Spinal cord (tissue), 10 donors: ENCODE data around the gene REPS2. TPM values are rescaled to one million over a fixed set of nuclear protein-coding genes. Genes with fewer than 3 reads are reported as not detected.

ENCODE experiments used
- DNase-seq, 6 donors: peaks; one replicate each; pipeline versions ENCODE4 v3.0.0 to v3.0.0-alpha.2; 2013 to 2015; ENCODE audit warnings: low spot score in 6 of 6, low read depth in 4 of 6
- H3K27ac ChIP-seq: one replicate; pipeline ENCODE4 v1.5.1; 2013; ENCODE audit warnings: low read depth, low read length, control low read depth
- H3K27me3 ChIP-seq: one replicate; pipeline ENCODE4 v1.6.1; 2013; ENCODE audit warnings: low read length; ENCODE audit not compliant: control insufficient read depth, insufficient read depth
- H3K36me3 ChIP-seq: one replicate; pipeline ENCODE4 v1.6.1; 2013; ENCODE audit warnings: low read length; ENCODE audit not compliant: control insufficient read depth, insufficient read depth
- H3K4me1 ChIP-seq: one replicate; pipeline ENCODE4 v1.6.1; 2013; ENCODE audit warnings: low read length; ENCODE audit not compliant: control insufficient read depth, insufficient read depth
- H3K4me3 ChIP-seq: one replicate; pipeline ENCODE4 v1.5.1; 2013; ENCODE audit warnings: low read depth, low read length, control low read depth
- H3K9me3 ChIP-seq: one replicate; pipeline ENCODE4 v1.6.1; 2013; ENCODE audit warnings: low read length; ENCODE audit not compliant: control insufficient read depth, insufficient read depth
- WGBS: methylation state at CpG from one replicate; pipeline ENCODE4 v1.1.5; 2013; ENCODE audit warnings: missing lambda C conversion rate; ENCODE audit not compliant: insufficient coverage; 5-methylcytosine and 5-hydroxymethylcytosine counted together
- long read RNA-seq, 4 donors: transcript quantifications; one replicate each; lab custom pipeline, GENCODE V29; 2026
- polyA plus RNA-seq, 2 donors: library from polyadenylated mRNA; unstranded; fragments of 120-200 nt; gene quantifications; one replicate each; pipeline ENCODE4 v1.2.1, GENCODE V29; 2013; ENCODE audit not compliant: insufficient read length in 2 of 2
- total RNA-seq, 2 donors: library from RNA; depleted of rRNA in 1 of 2; stranded (reverse); fragments of 120-200 nt in 1 of 2; fragments of >200 nt in 1 of 2; gene quantifications; one replicate each; pipeline versions ENCODE4 v1.2.3 to v1.2.4, GENCODE V29; 2013 to 2014
- donor health status: healthy.

The REPS2 gene
- 10 to 100 TPM; 35.1 to 61.1 TPM for total RNA-seq
- 10 to 100 TPM; 13.4 to 17.2 TPM for polyA plus RNA-seq
- long read RNA-seq, donor 1, partial matches to known transcripts, result 0 of 1 reads
- long read RNA-seq, donor 1, other reads (novel, unspliced or antisense), result 0 of 1 reads
- long read RNA-seq, donor 2, partial matches to known transcripts, result 0 of 2 reads
- long read RNA-seq, donor 2, other reads (novel, unspliced or antisense), result 0 of 2 reads
- long read RNA-seq, donor 3, partial matches to known transcripts, result 0 of 1 reads
- long read RNA-seq, donor 3, other reads (novel, unspliced or antisense), result 0 of 1 reads
- long read RNA-seq, donor 4, partial matches to known transcripts, result 0 of 4 reads
- long read RNA-seq, donor 4, other reads (novel, unspliced or antisense), result 0 of 4 reads

DNA sequence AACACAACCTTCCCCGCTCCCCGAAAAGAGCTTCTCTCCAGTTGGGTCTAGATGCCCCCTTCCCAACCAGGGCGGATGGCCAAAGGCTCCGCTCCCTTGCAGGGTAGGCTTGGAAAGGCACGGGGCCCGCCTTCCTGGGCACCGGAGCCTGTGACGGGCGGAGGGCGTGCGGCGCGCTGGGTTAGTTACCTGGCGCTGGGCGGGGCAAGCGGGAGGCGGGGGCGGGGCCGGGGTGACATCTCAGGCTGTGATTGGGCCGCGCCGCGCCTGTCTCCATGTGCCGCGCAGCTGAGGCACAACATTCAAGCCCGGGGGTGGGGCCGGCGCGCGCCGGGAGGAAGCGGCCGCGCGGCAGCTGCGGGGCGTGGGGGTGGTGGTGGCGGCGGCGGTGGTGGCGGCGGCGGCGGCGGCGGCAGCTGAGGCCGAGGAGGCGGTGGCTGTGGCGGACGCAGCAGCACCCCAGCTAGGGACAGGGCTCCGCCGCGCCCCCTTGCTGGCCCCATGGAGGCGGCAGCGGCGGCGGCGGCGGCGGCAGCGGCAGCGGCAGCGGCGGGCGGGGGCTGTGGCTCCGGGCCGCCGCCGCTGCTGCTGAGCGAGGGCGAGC, at the start of gene REPS2:
Gene REPS2, plus strand, starts transcription at position 298 of the 604 bp plus-strand sequence. Its CDS starts 204 bp downstream, at position 502.
- WGBS, result 11% methylated on average over 58 of the region's 71 CpGs
- H3K27me3 ChIP-seq, result peaks cover 23% of the 10 kb centered on the region
- peak in 5 of 6 donors; percentile 48 to 92 (median 55) for DNase-seq
- no peaks in the 10 kb centered on the region for H3K36me3 ChIP-seq
- H3K27ac ChIP-seq, result peak within 1 kb of the TSS; percentile 33
- peaks cover 2% of the 10 kb centered on the region for H3K9me3 ChIP-seq
- H3K4me1 ChIP-seq, result peaks cover 8% of the 10 kb centered on the region
- H3K4me3 ChIP-seq, result peak within 1 kb of the TSS; percentile 59

- H3K27me3 ChIP-seq, result peaks cover 39% of the 10 kb centered on the region
- no peaks in the 10 kb centered on the region for H3K36me3 ChIP-seq
- H3K4me3 ChIP-seq, result no peak overlapping the region
These were observed 49.0 kb upstream of the REPS2 start for GRCh38 chrX:16897445-16897844.

GRCh38 chrX:16903274-16904022, 43.0 kb upstream of the REPS2 start:
- H3K9me3 ChIP-seq, result no peaks in the 10 kb centered on the region
- no peak overlapping the region for H3K27ac ChIP-seq
- no peaks in the 10 kb centered on the region for H3K36me3 ChIP-seq
- WGBS, result no CpG with 5 or more reads among the region's 8 CpGs
- DNase-seq, result peak in 1 of 6 donors; percentile 3
- no peak overlapping the region for H3K4me3 ChIP-seq
- H3K4me1 ChIP-seq, result no peaks in the 10 kb centered on the region
- H3K27me3 ChIP-seq, result peaks cover 26% of the 10 kb centered on the region

More at GRCh38 chrX:16897445-16897844, 49.0 kb upstream of the REPS2 start:
- Histone ChIP-seq H3K9me3 (no peaks in the 10 kb centered on the region), H3K27ac (no peak overlapping the region), H3K4me1 (no peaks in the 10 kb centered on the region)
- no peak for DNase-seq
- WGBS, result 83% methylated on average over 2 of the region's 2 CpGs

GRCh38 chrX:16910376-16910775, 36.1 kb upstream of the REPS2 start:
- WGBS, result 71% methylated on average over 1 of the region's 1 CpG
- no peaks in the 10 kb centered on the region for H3K36me3 ChIP-seq

DNA sequence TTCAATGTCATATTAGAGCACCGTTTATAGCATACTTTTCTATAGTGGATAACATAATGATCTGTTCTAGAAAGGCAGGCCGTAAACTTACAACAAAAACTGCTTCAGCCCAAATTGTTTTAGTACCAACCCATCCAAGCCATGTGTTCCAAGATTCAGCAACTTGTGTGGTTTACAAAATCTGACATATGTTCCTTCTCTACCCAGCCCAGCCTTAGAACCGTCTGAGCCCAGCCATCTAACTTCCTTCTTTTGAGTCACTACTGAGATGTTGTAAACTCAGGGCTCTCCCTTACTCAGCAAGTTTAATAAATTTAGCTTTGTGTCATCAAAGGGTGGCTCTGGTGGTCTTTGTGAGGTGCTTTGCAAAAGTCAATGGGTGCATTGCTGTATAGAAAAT, 32.4 kb upstream of the REPS2 start:
- no CpG with 5 or more reads among the region's 3 CpGs for WGBS
- Histone ChIP-seq H3K36me3 (no peaks in the 10 kb centered on the region), H3K4me3 (no peak overlapping the region), H3K27ac (no peak overlapping the region), H3K9me3 (no peaks in the 10 kb centered on the region), H3K27me3 (peaks cover 32% of the 10 kb centered on the region), H3K4me1 (no peaks in the 10 kb centered on the region)
- no peak for DNase-seq

More at GRCh38 chrX:16910376-16910775, 36.1 kb upstream of the REPS2 start:
- DNase-seq, result no peak
- H3K27ac ChIP-seq, result no peak overlapping the region
- peaks cover 24% of the 10 kb centered on the region for H3K27me3 ChIP-seq
- no peaks in the 10 kb centered on the region for H3K9me3 ChIP-seq
- H3K4me3 ChIP-seq, result no peak overlapping the region
- H3K4me1 ChIP-seq, result no peaks in the 10 kb centered on the region

DNA sequence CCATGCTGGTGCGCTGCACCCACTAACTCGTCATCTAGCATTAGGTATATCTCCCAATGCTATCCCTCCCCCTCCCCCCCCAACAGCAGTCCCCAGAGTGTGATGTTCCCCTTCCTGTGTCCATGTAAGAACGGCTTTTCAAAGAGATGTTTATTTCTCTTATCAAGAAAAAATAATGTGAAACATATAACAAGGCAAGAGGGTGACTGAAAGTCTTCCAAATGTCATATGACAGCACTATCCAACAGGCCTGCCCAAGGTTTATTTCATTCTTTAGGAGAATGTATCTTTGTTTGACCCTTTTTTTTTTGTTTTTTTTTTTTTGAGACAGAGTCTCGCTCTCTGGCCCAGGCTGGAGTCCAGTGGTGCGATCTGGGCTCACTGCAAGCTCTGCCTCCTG, 29.9 kb upstream of the REPS2 start:
- Histone ChIP-seq H3K27ac (no peak overlapping the region), H3K27me3 (peaks cover 37% of the 10 kb centered on the region), H3K4me1 (no peaks in the 10 kb centered on the region), H3K36me3 (no peaks in the 10 kb centered on the region), H3K9me3 (no peaks in the 10 kb centered on the region), H3K4me3 (no peak overlapping the region)
- 82% methylated on average over 2 of the region's 5 CpGs for WGBS
- no peak for DNase-seq

DNA sequence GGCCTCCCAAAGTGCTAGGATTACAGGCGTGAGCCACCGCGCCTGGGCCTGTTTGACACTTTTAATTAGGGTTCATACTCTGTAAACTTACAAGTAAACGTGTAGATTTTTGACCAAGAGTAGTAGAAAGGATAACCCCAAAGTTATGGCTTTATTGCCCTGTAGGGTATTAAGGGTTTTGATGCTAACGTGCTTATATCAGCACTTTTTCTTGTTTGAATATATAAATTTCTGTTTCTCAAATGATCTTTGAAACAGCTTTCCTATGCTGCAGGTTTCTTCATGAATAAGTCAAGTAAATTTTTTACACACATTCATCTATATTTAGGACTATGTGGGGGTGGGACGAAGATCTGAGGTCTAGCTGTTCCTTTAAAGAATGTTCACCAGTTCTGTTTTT, 29.3 kb upstream of the REPS2 start:
- Histone ChIP-seq H3K9me3 (no peaks in the 10 kb centered on the region), H3K4me3 (no peak overlapping the region), H3K4me1 (no peaks in the 10 kb centered on the region), H3K27ac (no peak overlapping the region), H3K36me3 (no peaks in the 10 kb centered on the region), H3K27me3 (peaks cover 32% of the 10 kb centered on the region)
- DNase-seq, result no peak
- WGBS, result no CpG with 5 or more reads among the region's 6 CpGs

- Histone ChIP-seq H3K36me3 (no peaks in the 10 kb centered on the region), H3K27ac (no peak overlapping the region), H3K4me3 (no peak overlapping the region), H3K9me3 (no peaks in the 10 kb centered on the region), H3K4me1 (no peaks in the 10 kb centered on the region), H3K27me3 (peaks cover 28% of the 10 kb centered on the region)
- DNase-seq, result no peak
These were observed 27.5 kb upstream of the REPS2 start for GRCh38 chrX:16918979-16919378.

DNA sequence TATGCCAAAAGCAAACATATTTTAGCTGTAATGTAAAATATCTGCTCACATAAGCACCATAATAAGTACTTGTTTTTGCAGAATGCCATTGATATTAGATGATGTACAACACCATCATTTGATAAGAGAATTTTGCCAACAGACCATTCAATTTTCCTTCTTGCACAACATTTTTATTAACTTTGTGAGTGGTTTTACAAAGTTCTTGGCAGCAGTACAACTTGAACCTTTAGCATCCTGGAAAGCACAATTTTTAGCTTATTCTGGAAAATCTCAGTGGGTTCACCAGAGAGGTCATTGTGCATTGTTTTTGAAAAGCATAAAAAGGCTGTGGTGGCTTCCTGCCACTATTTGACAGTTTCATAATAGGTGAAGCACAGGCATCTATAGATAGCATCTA, 26.4 kb upstream of the REPS2 start:
- no peaks in the 10 kb centered on the region for H3K9me3 ChIP-seq
- no peaks in the 10 kb centered on the region for H3K36me3 ChIP-seq
- no peak overlapping the region for H3K27ac ChIP-seq
- peaks cover 23% of the 10 kb centered on the region for H3K27me3 ChIP-seq
- H3K4me3 ChIP-seq, result no peak overlapping the region
- peak in 1 of 6 donors; percentile 5 for DNase-seq
- no peaks in the 10 kb centered on the region for H3K4me1 ChIP-seq
